HG03103 (cell line): ENCODE measurements around the gene DTD1.

Experiments used
- ATAC-seq: cut with Tn5 transposase; IDR thresholded peaks from one replicate; pipeline ENCODE4 v1.9.1; 2021; ENCODE audit warnings: low read depth; ENCODE audit not compliant: unreplicated experiment

DTD1 gene, protein sequence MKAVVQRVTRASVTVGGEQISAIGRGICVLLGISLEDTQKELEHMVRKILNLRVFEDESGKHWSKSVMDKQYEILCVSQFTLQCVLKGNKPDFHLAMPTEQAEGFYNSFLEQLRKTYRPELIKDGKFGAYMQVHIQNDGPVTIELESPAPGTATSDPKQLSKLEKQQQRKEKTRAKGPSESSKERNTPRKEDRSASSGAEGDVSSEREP

DNA sequence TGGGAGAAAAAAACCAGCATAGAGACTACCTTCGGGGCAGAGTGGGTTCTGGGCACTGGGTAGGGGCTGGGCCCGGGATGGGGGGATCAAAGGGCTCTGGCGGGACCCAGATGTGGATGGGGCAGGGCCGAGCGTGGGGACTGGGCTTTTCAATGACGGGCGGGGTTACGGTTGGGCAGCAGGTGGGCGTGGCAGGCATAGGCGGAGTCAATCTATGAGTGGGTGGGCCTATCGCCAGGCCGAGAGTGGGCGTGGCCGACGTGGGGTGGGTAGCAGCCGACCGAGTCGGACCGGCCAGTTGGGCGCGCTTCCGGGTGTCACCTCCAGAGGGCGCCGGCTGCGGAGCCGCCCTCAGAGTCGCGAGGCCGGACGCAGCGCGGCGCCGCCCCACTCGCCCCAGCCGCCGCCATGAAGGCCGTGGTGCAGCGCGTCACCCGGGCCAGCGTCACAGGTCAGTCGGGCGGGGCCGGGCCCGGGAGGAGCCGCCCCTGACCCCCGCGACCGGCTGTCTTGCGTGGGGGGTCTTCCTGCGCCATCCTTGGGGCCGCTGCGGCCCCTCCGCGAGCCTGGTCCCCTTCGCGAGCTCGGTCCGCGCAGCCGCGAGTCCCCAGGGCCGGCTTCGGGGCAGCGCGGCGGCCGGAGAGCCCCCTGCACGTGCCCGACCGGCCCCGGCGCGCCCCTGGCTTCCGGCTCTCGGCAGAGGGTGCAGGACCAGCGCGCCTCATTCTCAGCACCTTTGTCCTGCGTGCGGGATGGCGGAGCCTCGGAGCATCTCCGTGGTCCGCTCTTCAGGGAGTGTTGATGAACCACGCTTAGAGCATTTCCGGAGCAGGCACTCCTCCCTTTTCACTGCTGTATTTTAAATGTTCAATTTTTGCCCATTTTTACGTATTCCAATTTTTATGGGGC, at the start of gene DTD1:
DTD1 (plus strand) TSS at position 390 of the 909 bp plus-strand sequence; CDS start at position 409, 19 bp downstream.
- ATAC-seq: peak; percentile 76

DNA sequence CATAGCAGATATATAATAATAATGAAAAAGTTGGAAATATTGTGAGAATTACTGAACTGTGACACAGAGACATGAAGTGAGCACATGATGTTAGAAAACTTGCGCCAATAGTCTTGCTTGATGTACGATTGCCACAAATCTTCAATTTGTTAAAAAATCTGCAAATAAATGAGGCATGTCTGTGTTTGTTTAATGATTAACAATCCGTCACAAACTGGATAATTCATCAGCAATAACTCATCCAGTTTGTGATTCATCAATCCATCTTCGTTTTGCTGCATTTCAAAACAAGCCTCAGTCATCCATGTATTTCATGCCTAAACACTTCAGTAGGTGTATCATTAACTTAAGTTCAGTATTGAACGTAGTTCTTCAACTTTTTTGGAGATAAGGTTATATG, 46.1 kb upstream of the DTD1 start:
- ATAC-seq: no peak

DNA sequence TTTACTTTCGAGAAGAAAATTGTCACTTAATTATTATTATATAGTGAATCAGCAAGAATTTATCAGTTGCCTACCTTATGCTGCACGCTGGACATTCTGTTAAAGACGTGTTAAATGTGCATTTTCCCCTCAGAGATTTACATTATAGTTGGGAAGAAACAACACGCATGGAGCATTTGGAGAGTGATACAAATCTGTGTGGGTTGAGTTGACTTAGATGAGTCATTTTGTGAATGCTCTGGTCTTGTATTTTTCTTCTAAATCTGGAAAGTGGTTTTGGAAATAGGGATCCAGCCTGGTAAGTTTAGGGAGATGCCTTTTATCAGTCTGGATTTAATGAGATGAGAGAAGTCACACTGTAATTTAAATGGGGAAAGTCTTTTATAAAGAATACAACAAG, 44.6 kb upstream of the DTD1 start:
- no peak for ATAC-seq

GRCh38 chr20:18543932-18544331, 43.9 kb upstream of the DTD1 start:
- ATAC-seq: no peak

- no peak for ATAC-seq
Observed at GRCh38 chr20:18545566-18545965, 42.3 kb upstream of the DTD1 start.

GRCh38 chr20:18548465-18548864, 39.4 kb upstream of the DTD1 start:
- ATAC-seq: no peak

GRCh38 chr20:18553746-18554145, 34.1 kb upstream of the DTD1 start:
- ATAC-seq: no peak

DNA sequence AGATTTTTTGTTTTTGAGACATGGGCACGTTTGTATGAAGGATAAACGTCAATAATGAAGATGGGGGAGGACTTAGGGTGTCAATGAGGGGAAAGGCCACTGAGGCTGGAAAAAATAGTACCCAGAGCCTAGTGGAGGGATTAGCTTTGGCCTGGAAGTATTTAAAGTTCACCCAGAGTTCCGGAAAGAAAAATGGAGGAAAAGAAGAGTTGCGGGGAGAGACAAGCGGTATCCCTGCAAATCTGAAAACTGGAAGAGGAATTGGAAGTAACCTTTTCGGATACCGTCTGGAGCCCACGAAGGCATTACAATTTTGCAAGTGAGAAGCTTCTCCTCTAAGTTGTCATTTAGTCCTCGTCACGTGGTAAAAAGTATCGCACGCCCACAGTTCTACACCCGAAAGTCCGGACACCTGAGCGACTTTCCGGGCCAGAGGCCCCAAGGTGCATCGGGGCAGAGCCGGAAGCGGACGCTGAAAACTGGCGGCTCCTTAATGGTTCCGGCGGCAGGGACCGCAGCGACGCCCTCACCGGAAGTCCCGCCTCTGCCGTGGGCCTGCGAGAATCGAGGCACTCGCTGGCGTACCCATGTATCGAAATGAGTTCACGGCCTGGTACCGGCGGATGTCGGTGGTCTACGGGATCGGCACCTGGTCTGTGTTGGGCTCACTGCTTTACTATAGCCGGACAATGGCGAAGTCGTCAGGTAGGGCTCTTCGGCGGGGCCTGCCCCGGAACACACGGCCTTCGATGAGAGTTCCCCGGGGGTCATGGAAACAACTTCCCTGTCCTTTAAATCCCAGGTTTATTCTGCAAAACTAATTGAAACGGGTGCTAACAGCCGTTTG, 20.7 kb upstream of the DTD1 start, which contains the start of gene SMIM26:
SMIM26 (plus strand) TSS at position 541 of the 847 bp plus-strand sequence; CDS start at position 588, 47 bp downstream.
- ATAC-seq: peak; percentile 98

DNA sequence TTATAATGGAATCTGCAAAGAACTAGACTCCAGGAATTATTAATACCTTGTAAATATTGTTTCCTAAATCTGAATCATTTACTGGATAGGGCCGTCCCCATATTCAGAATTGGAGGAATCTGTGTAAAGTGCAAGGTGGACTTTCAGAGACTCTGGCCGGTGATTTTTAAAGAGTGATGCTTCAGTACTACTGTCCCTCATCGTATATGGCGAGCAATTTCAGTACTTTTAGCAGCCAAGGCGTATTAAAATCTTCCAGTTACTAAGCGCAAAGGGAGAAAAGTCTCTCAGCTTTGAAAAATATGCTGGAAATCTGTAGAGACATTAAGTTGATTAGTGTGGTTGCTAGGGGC, 20.1 kb upstream of the DTD1 start:
- ATAC-seq: no peak

- ATAC-seq: no peak
Observed at GRCh38 chr20:18571009-18571408, 16.8 kb upstream of the DTD1 start.

GRCh38 chr20:18571578-18571977, 16.3 kb upstream of the DTD1 start:
- ATAC-seq: no peak

- ATAC-seq: no peak
Observed at GRCh38 chr20:18577942-18578341, 9.9 kb upstream of the DTD1 start.

- no peak for ATAC-seq
Observed at GRCh38 chr20:18578581-18578980, 9.3 kb upstream of the DTD1 start.

DNA sequence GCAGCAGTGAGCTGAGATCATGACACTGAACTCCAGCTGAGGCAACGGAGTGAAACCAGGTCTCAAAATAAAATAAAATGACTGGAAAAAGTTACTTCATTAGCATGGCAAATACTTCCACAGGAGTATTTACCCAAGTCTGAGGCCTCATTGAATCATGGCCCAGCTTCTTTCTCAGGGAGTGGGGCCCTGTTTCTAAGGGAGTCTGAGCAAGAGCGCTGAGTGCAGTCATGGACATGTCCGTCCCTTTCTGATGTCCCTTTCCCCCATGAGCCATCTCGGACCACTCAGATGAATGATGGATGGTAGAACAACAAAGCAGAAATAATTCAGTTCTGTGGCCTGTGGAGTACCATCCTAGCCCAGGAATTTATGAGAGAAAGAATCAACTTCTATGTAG, 7.8 kb upstream of the DTD1 start:
- no peak for ATAC-seq

DNA sequence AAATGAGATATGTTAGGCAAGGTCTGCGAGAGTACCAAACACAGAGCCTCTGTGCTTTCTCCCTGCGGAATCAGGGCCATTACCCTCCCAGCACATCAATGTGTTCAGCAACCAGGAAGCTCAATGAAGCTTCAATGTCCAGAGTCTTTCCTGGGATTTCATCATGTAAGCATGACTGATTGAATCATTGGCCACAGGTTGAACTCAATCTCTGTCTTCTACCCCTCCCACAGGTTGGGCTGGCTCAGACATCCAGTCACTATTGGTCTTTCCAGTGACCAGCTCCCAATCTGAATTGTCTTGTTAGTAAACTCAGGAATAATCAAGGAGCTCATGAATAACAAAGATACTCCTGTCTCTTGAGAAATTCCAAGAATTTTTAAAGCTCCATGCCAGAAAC, 2.7 kb upstream of the DTD1 start:
- ATAC-seq: no peak

DNA sequence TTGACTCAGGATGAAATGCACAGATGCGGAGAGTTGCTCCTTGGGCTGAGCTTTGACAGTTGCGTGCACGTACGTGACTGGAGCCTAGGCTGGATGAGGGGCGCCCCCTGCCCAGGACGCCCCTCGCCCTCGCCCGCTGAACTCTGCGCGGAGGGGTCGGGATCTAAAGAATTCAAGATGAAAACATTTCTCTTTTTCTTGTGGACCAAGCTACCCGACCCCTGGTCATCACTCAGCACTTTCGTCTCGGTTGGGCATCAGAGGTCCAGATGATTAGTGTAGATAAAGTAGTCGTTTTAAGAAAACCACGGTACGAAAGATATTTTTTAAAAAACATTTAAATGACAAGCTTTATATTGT, 700 bp downstream of the DTD1 start:
- peak; percentile 4 for ATAC-seq

DNA sequence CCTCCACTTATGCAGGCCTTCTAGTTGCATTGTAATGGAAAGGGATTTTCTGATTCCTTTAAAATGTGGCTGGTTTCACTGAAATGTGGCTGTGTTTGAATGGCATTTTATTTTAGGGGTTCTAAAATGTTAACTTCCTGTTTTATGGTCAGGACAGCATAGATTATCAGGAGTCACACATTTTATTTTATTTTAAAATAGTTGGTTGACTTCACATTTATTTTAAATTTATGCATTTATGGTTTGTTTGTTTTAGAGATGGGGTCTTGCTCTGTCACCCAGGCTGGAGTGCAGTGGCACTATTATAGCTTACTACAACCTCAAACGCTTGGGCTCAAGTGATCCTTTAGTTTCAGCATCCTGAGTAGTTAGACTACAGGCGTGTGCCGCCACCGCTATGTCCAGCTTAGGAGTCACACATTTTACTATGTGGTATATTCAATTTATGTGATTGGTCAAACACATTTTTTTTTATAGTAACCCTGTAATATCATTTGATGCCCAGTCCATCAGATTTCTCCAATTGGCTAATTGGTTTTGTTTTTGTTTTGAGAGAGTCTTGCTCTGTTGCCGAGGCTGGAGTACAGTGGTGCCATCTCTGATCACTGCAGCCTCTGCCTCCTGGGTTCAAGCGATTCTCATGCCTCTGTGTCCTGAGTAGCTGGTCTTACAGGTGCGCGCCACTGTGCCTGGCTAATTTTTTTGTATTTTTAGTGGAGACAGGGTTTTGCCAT, 2.3 kb downstream of the DTD1 start:
- ATAC-seq: no peak

DNA sequence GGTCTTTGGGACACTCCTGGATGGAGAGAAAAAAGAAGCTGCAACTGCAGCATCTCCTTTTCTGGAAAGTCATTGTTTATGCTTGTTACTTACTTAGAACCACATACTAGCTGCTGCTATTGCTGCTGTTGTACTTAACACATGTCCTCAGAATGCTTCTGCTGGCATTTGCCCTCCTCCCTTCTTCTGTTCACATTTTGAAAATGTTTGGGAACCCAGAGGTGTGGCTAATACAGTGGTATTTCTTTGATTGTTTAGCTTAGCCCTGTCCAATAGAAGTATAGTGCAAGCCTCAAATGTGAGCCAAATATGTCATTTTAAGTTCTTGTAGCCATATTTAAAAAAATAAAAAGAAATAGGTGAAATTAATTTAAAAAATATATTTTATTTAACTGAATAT, 8.4 kb downstream of the DTD1 start:
- ATAC-seq: no peak

DNA sequence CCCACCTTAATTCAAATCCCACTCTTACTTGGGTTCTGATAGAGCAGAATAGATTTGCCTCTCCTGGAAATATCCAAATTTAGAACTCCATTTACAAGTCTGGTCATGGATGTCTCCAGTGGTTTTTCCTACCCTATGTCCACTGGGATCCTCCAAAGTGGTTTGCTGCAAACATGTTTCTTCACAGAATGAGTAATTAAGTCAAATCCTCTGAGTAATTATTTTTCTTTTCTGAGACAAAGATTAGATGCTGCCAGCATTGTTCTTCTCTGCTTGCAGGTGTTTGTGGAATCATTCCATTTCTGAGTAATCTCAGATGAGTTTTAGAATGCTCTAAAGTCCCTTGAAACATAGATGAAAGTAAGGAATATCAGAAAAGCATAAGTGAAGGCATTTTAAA, 21.9 kb downstream of the DTD1 start:
- ATAC-seq: no peak

GRCh38 chr20:18611492-18611891, 23.6 kb downstream of the DTD1 start:
- ATAC-seq: no peak
